GM21528 (cell line): Measurements from ENCODE around the gene FAAP20.

Source experiments
- ATAC-seq: cut with Tn5 transposase; IDR thresholded peaks from one replicate; pipeline ENCODE4 v1.9.1; 2021; ENCODE audit warnings: mild to moderate bottlenecking, moderate library complexity; ENCODE audit not compliant: unreplicated experiment, low FRiP score

Gene FAAP20

GRCh38 chr1:2180297-2181245 lies 14.0 kb downstream of the FAAP20 start:
- ATAC-seq: no peak

- no peak for ATAC-seq
These were observed 15.1 kb downstream of the FAAP20 start for GRCh38 chr1:2179283-2180013.

- ATAC-seq: no peak
These were observed 15.7 kb downstream of the FAAP20 start for GRCh38 chr1:2178875-2179274.

GRCh38 chr1:2177946-2178538 lies 16.5 kb downstream of the FAAP20 start:
- ATAC-seq: no peak

GRCh38 chr1:2177541-2177940 lies 17.0 kb downstream of the FAAP20 start:
- ATAC-seq: no peak

GRCh38 chr1:2176615-2177014 lies 18.0 kb downstream of the FAAP20 start:
- no peak for ATAC-seq

- ATAC-seq: no peak
These were observed 18.7 kb downstream of the FAAP20 start for GRCh38 chr1:2175681-2176454.

- ATAC-seq: no peak
These were observed 19.5 kb downstream of the FAAP20 start for GRCh38 chr1:2175055-2175414.

GRCh38 chr1:2174348-2175054 lies 20.1 kb downstream of the FAAP20 start:
- no peak for ATAC-seq

GRCh38 chr1:2173546-2174347 lies 20.8 kb downstream of the FAAP20 start:
- no peak for ATAC-seq

- ATAC-seq: no peak
These were observed 21.9 kb downstream of the FAAP20 start for GRCh38 chr1:2172551-2173146.

GRCh38 chr1:2172012-2172411 lies 22.6 kb downstream of the FAAP20 start:
- no peak for ATAC-seq

- ATAC-seq: no peak
These were observed 24.4 kb downstream of the FAAP20 start for GRCh38 chr1:2170211-2170610.

GRCh38 chr1:2169200-2169836 lies 25.3 kb downstream of the FAAP20 start:
- ATAC-seq: no peak

GRCh38 chr1:2168535-2168934 lies 26.0 kb downstream of the FAAP20 start:
- ATAC-seq: no peak

GRCh38 chr1:2168090-2168489 lies 26.5 kb downstream of the FAAP20 start:
- no peak for ATAC-seq

GRCh38 chr1:2166695-2167094 lies 27.9 kb downstream of the FAAP20 start:
- no peak for ATAC-seq

- ATAC-seq: no peak
These were observed 28.3 kb downstream of the FAAP20 start for GRCh38 chr1:2166254-2166653.
